NCI-H1436 treated with DMSO at 0.1 percent for 48 hours (cell line): ENCODE measurements around the gene DLK2.
"Not testable (repeated sequence)": the region's sequence is repeated elsewhere in the genome, so short reads cannot be mapped to it uniquely, and the experiment has no call there.

Source experiments
- DNase-seq: peaks from one replicate; lab custom pipeline; 2025; lab: John Stamatoyannopoulos, UW

DLK2 gene

DNA sequence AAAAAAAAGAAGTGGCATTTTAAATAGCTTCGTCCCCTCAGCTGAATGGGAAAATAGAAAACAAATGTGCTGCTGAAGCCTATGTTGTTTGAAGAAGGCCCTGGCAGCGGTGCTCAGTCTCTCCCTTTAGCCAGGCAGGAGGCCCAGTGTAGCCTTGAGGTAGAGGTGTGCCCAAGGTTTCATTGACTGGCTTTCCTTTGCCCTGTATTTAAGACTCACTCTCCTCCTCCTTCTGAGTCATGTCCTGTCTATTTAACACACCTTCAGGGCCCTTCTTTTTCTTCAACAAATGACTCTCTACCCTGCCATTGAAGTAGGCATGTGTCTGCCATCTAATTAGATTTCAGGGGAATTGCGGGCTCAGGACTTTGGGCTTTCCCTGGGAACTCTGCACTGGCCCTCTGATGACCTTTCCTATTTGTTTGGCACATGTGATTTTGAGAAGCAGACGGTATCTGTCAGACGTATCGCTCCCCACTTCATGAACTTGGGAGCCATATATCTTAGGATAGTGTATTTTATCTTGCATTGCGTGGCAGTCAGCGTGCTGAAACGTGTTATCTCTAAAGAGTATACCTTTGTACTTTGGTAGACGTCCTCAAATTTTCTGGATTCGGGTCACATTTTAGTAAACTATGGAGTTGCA lies 26.4 kb upstream of the DLK2 start:
- no peak for DNase-seq

DNA sequence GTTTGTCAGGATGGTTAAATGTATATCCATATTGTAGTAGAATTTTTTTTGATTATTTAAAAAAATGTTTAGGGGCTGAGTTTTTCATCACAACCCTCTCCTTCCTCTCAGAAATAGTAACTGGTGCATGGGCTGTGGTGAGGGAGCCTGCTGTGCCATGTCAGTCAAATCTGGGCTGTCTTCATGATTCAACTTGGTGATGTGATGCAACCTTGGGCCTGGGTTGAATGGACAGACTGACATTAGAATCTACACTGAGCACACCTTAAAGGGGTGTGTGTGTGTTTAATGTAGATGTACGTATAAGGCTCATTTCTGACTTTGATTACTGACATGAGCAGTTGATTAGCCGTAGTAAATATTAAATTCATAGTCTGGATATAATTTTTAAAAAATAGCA lies 25.7 kb upstream of the DLK2 start:
- no peak for DNase-seq

DNA sequence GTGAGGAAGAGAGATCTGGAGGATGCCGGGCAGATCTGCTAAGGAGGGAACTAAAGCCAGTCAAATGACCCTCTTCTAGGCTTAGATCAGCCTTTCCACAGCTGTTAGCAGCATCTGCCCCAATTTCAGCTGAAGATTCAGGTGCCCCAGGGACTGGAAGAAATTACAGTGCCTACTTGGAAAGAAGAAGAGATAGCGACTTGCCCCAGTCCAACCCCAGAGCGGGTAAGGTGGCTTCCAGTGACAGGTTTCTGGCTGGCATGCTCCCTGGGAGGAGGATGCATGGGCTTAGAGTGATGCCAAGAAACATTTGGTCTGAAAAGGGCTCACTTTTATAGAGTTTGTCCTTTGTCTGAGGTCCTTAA lies 22.6 kb upstream of the DLK2 start:
- no peak for DNase-seq

GRCh38 chr6:43477235-43478007 lies 22.1 kb upstream of the DLK2 start, which contains the start of gene TJAP1:
Gene TJAP1 (plus strand): TSS chr6:43477570. CDS start chr6:43499002, 21,432 bp downstream.
- peak; percentile 53 for DNase-seq

DNA sequence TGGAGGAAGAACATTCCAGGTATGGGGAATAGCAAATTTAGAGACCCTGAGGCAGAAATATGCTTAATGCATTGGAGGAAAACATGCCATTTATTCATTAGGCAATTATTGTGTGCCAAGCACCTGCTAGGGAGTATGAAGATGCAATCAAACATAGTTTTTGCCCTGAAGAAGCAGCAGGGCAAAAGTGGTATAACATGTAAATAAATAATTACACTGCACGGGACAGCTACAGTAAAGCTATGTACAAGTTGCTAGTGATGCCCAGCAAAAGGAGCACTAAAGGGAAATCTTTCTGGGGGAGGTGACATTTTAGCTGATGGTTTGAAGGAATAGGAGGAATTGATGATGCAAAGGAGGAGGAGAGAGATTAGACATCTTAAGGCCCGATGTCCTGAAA lies 21.4 kb upstream of the DLK2 start:
- no peak for DNase-seq

- no peak for DNase-seq
Observed at GRCh38 chr6:43475516-43475915, 20.2 kb upstream of the DLK2 start.

DNA sequence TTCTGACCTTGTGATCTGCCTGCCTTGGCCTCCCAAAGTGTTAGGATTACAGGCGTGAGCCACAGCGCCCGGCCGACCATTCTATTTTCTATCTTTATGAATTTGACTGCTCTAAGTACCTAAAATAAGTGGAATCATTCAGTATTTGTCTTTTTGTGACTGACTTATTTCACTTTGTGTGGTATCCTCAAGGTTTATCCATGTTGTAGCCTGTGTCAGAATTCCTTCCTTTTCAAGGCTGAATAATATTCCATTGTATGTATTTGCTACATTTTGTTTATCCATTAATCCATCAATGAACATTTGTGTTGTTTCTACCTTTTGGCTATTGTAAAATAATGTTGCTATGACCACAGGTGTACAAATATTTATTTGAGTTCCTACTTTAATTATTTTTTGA lies 17.2 kb upstream of the DLK2 start:
- no peak for DNase-seq

GRCh38 chr6:43471399-43471798 lies 16.1 kb upstream of the DLK2 start:
- DNase-seq = no peak

GRCh38 chr6:43469947-43470346 lies 14.6 kb upstream of the DLK2 start:
- no peak for DNase-seq

GRCh38 chr6:43468748-43469681 lies 13.7 kb upstream of the DLK2 start:
- no peak for DNase-seq

DNA sequence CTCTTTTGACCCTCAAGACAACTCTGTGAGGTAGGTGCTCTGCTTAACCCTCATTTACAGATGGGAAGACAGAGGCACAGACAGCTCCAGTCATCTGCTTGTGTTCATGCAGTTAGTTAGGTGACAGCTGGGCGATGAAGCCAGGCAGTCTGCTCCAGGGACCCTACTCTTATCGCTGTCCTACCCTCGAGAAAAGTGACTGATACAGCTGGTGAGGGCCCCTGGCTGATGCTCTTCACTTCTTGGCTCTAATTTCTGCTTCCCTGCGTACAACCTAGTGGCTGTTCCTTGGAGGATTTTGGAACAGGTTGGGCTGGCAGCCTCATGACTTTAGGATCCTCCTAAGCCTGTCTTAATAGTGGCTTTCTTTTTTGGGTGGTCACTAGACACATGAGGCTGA lies 12.9 kb upstream of the DLK2 start:
- DNase-seq = no peak

DNA sequence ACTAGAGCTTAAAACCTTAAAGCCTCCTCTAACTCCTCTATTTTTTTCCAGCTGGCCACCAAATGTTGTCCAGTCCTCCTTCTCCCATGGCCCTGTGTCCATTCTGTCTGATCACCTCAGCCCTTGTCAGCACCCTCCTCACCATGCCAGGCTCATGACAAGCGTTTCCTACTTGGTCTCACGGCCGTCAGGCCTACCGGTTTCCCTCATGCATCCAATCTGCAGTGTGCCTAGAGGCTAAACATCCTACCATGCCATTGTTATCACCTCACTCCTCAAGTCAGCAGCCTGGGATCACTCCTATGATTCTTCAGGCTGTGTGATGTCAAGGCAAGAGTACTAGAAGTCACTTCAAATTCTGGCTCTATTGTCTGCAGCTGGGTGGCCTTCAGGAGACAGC lies 12.4 kb upstream of the DLK2 start:
- no peak for DNase-seq

DNA sequence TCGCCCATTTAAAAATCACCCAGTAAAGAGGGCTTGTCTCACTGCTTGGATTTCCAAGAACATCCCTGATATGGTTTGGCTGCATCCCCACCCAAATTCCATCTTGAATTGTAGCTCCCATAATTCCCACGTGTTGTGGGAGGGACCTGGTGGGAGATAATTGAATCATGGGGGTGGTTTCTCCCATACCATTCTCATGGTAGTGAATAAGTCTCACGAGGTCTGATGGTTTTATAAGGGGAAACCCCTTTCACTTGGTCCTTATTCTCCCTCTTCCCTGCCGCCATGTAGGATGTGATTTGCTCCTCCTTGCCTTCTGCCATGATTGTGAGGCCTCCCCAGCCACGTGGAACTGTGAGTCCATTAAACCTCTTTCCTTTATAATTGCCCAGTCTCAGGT lies 11.9 kb upstream of the DLK2 start:
- DNase-seq = not testable (repeated sequence)

DNA sequence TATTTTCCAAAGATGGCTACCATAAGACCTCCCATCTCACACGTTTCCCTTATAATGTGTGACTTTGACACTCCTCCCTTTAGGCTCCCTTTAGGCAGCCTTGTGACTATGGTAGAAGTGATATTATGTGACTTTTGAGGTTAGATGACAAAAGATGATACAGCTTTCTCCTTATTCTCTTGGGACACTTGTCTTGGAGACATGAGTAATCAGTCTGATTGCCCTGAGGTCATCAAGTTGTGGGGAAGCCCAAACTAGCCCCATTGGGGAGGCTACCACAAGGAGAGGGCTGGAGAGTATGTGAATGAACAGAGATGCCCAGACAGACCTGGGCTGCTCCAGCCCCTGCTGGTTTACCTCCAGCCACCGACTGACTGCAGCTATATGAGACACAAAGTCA lies 10.6 kb upstream of the DLK2 start:
- no peak for DNase-seq

GRCh38 chr6:43464337-43464736 lies 9.0 kb upstream of the DLK2 start:
- no peak for DNase-seq

DNA sequence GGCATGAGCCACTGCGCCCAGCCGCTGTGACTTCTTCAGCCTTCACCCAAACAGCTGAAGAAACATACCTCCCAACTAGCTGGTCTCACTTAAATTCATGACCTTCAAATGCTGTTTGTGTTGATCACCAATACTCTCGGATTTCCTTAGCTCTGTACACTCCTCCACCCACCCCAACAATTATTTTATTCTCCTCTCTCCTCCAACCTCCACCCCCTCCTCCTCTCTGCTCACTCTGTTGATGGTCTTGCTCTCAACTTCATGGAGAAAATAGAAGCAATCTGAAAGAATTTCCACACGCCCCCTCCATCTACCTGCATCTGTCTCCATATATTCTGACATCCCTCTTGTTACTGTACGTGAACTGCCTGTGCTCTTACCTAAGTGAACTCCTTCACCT lies 6.6 kb upstream of the DLK2 start:
- no peak for DNase-seq

DNA sequence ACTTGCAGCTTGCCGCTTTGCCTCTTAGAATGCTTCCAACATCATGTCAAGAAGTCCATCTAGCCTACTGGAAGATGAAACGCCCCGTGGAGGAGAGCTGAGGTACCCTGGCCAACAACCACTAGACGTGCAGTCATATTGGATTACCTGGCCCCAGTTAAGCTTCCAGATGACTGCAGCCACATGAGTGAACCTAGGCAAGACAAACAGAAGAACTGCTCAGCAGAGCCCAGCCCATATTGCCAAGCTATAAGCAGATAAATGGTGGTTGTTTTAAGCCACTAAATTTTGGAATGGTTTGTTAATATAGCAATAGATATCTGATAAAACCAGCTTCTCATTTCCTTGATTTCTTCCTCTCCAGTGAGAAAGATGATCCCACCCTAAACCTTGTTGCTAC lies 4.7 kb upstream of the DLK2 start:
- DNase-seq = no peak

GRCh38 chr6:43459535-43459934 lies 4.2 kb upstream of the DLK2 start:
- no peak for DNase-seq

- not testable (repeated sequence) for DNase-seq
Observed at GRCh38 chr6:43458154-43458553, 2.8 kb upstream of the DLK2 start.

DNA sequence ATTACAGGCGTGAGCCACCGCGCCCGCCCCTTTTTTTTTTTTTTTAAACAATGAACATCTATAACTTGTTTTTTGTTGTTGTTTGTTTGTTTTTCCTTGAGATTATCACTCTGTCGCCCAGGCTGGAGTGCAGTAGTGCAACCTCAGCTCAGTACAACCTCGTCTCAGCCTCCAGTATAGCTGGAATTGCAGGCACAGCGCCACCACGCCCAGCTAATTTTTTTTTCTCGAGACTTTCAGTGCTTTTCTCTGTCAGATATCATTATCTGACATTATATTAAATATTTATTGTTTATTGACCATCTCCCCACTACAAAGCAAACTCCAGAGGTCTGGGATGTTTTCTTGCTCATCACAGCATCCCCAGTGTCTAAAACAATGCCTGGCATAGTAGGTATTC lies 2.3 kb upstream of the DLK2 start:
- DNase-seq = no peak

- DNase-seq = no peak
Observed at GRCh38 chr6:43454696-43455530, 435 bp downstream of the DLK2 start.

DNA sequence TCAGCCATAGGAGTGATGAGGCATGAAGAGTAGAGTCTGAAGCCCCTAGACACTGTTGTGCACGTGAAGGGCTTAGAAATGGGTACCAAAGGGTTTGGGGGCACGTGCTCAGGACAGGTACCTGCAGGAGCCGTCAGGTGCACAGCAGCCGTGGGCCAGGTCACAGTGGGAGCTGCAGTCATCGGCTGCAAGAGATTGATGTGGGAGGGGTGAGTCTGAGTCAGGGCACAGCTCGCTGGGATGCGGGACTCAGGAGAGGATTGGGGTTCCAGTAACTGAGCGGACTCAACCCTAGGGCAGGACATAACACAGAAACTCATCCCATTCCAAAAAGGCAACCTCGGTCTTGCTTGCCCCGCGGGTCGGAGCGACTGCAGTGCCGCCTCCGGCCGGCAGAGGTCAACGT lies 1.1 kb downstream of the DLK2 start:
- no peak for DNase-seq
